Measurements from ENCODE around the gene RNF220. TPM values are rescaled to one million over a fixed set of nuclear protein-coding genes. Genes with fewer than 3 reads are reported as not detected.

Gene RNF220
- total and polyA plus RNA-seq, 2 of the 13 experiments (the other 11 are each of a cell fraction or from before 2014, with no cell fraction given): 48.2 to 72.1 TPM

DNA sequence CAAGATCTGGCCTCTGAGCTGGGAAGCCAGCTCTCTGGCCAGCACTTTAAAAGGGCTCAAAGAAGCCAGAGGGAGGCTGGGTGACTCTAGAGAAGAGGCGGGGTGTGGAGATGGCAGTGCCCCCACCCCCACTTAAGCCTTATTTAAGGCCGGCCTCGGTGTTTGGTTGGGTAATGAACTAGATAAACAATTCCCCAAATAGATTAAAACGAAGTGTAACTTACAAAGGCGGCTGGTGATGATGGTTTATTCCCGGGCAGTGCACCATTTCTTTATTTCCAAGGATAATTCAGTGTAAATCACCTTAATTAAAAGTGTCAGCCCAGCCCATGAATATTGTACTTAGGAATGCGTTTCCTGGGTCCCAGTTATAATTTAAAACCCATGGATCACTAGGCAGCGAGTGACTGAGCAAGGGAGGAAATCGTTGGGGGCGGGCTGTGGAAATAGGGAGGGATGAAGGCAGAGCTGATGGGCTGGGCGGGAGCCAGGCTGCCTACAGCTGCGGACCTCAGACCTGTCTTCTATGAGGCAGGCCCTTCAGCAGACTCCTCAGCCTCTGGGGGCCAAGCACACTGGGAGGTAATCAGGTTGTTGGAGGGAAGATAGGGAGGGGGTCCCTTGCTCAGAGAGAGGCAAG lies 214.3 kb downstream of the RNF220 start:
- H3K79me2 ChIP-seq (ENCODE audit: insufficient read depth, low read length): no peaks in the 10 kb centered on the region
- intact Hi-C loops (cut with micrococcal nuclease; ENCODE audit: unreplicated experiment): no loop called here
- H3K27ac ChIP-seq (ENCODE audit: extremely low read length, insufficient read depth, low read length): no peak overlapping the region
- peaks cover 15% of the 10 kb centered on the region; the same call in 1 of the 2 replicates for H3K4me1 ChIP-seq (ENCODE audit: insufficient read depth, low read length)
- in situ Hi-C loops (cut with HindIII; ENCODE audit: extremely low pct_ligation_motif_present, low pct_unique_long_range_greater_than_20kb): no loop called here
- no peak overlapping the region for H3K9ac ChIP-seq (ENCODE audit: insufficient read depth, low read depth, low read length)
- peaks cover 0 to 11% of the 10 kb centered on the region in 2 experiments; a peak in 2 of 5 replicates for H3K36me3 ChIP-seq (replicated peaks in 1 of 2; ENCODE audit: control insufficient read depth in 1 of 2, insufficient read depth in 2 of 2, low read length in 2 of 2)
- FAIRE-seq (no peak), ATAC-seq (no peak), DNase-seq (ENCODE audit: low spot score) (no peak)
- BruUV-seq (replicated peaks): no TSS peak
- H4K20me1 ChIP-seq (ENCODE audit: insufficient read depth, low read length): no peaks in the 10 kb centered on the region
- H3K27me3 ChIP-seq (ENCODE audit: control insufficient read depth in 1 of 2, insufficient read depth in 2 of 2, low read length in 2 of 2): peaks cover 0 to 31% of the 10 kb centered on the region in 2 experiments; a peak in 2 of 5 replicates
- TF ChIP-seq KAT8 (CRISPR knock-in tag; IDR thresholded peaks at IDR 0.05) (no peak), ZMAT3 (CRISPR knock-in tag; conservative IDR thresholded peaks at IDR 0.05) (no peak), JDP2 (CRISPR knock-in tag; IDR thresholded peaks at IDR 0.05; ENCODE audit: borderline replicate concordance) (no peak), HDAC6 (IDR thresholded peaks at IDR 0.05; ENCODE audit: low read depth, low read length) (no peak)
- CTCF ChIA-PET (ENCODE audit: low intra/inter-chr PET ratio, low total read pairs): no interaction called here
- no peak overlapping the region for H3K4me2 ChIP-seq (ENCODE audit: low read depth, low read length)
- no peak overlapping the region for H3K4me3 ChIP-seq (replicated peaks in 1 of 3; ENCODE audit: insufficient read depth in 1 of 3, low read depth in 2 of 3, low read length in 3 of 3)
- H3K9me3 ChIP-seq (ENCODE audit: low read length): no peaks in the 10 kb centered on the region
- H2AFZ ChIP-seq (ENCODE audit: low read length): no peak overlapping the region
- POLR2A ChIA-PET: interaction anchor here (3.4 kb wide), 1 partner anchor 12 kb away, joined by 18 read pairs; no protein-coding TSS in a partner anchor
- 55% methylated on average over 12 of the region's 12 CpGs for WGBS (ENCODE audit: low lambda C conversion rate)

DNA sequence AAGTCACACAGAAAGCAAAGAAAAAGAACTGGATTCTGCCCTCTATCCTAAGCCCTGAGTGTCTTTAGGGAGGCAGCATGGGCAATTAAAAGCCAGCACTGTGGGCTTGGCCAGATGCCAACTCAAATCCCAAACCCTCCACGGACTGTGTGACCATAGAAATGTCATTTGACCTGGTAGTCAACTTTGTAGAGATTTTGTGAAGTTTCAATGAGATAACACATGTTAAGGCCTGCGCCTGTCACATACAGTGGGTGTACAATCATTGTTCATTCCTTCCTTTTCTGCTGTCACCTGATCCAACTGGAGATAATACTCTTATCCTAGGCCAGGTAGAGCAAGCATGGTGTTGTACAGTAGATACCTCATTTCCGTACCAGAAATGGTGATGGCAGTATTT lies 215.0 kb downstream of the RNF220 start:
- no peak for DNase-seq (ENCODE audit: low spot score)
- Histone ChIP-seq H3K4me2 (ENCODE audit: low read depth, low read length) (no peak overlapping the region), H4K20me1 (ENCODE audit: insufficient read depth, low read length) (no peaks in the 10 kb centered on the region), H3K4me1 (ENCODE audit: insufficient read depth, low read length) (peaks cover 15% of the 10 kb centered on the region; the same call in 1 of the 2 replicates), H2AFZ (ENCODE audit: low read length) (no peak overlapping the region), H3K27me3 (ENCODE audit: control insufficient read depth in 1 of 2, insufficient read depth in 2 of 2, low read length in 2 of 2) (peaks cover 0 to 32% of the 10 kb centered on the region in 2 experiments; a peak in 2 of 5 replicates), H3K36me3 (replicated peaks in 1 of 2; ENCODE audit: control insufficient read depth in 1 of 2, insufficient read depth in 2 of 2, low read length in 2 of 2) (peaks cover 0 to 11% of the 10 kb centered on the region in 2 experiments; a peak in 2 of 5 replicates), H3K79me2 (ENCODE audit: insufficient read depth, low read length) (no peaks in the 10 kb centered on the region), H3K27ac (ENCODE audit: extremely low read length, insufficient read depth, low read length) (no peak overlapping the region), H3K9ac (ENCODE audit: insufficient read depth, low read depth, low read length) (no peak overlapping the region), H3K4me3 (replicated peaks in 1 of 3; ENCODE audit: insufficient read depth in 1 of 3, low read depth in 2 of 3, low read length in 3 of 3) (no peak overlapping the region), H3K9me3 (ENCODE audit: low read length) (no peaks in the 10 kb centered on the region)
- intact Hi-C loops (cut with micrococcal nuclease; ENCODE audit: unreplicated experiment): no loop called here
- WGBS (ENCODE audit: low lambda C conversion rate): 71% methylated on average over 3 of the region's 3 CpGs
- FAIRE-seq: no peak
- in situ Hi-C loops (cut with HindIII; ENCODE audit: extremely low pct_ligation_motif_present, low pct_unique_long_range_greater_than_20kb): no loop called here
- ATAC-seq: no peak
- ChIA-PET POLR2A (interaction anchor here (3.4 kb wide), 1 partner anchor 12 kb away, joined by 18 read pairs; no protein-coding TSS in a partner anchor), CTCF (ENCODE audit: low intra/inter-chr PET ratio, low total read pairs) (no interaction called here)
- BruUV-seq (replicated peaks): no TSS peak
- no peak for TF ChIP-seq NAIF1 (CRISPR knock-in tag; IDR thresholded peaks at IDR 0.05; ENCODE audit: borderline replicate concordance)
- no peak for TF ChIP-seq GTF2F1 (IDR thresholded peaks at IDR 0.05; ENCODE audit: low read length)
- TF ChIP-seq, protein P1, sequence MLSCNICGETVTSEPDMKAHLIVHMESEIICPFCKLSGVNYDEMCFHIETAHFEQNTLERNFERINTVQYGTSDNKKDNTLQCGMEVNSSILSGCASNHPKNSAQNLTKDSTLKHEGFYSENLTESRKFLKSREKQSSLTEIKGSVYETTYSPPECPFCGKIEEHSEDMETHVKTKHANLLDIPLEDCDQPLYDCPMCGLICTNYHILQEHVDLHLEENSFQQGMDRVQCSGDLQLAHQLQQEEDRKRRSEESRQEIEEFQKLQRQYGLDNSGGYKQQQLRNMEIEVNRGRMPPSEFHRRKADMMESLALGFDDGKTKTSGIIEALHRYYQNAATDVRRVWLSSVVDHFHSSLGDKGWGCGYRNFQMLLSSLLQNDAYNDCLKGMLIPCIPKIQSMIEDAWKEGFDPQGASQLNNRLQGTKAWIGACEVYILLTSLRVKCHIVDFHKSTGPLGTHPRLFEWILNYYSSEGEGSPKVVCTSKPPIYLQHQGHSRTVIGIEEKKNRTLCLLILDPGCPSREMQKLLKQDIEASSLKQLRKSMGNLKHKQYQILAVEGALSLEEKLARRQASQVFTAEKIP (CRISPR knock-in tag; IDR thresholded peaks at IDR 0.05; ENCODE audit: borderline replicate concordance): no peak
- no peak for TF ChIP-seq RFX5 (IDR thresholded peaks at IDR 0.05; ENCODE audit: low read depth, low read length)
- TF ChIP-seq, protein P2, sequence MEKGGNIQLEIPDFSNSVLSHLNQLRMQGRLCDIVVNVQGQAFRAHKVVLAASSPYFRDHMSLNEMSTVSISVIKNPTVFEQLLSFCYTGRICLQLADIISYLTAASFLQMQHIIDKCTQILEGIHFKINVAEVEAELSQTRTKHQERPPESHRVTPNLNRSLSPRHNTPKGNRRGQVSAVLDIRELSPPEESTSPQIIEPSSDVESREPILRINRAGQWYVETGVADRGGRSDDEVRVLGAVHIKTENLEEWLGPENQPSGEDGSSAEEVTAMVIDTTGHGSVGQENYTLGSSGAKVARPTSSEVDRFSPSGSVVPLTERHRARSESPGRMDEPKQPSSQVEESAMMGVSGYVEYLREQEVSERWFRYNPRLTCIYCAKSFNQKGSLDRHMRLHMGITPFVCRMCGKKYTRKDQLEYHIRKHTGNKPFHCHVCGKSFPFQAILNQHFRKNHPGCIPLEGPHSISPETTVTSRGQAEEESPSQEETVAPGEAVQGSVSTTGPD (CRISPR knock-in tag; IDR thresholded peaks at IDR 0.05): no peak
- no peak for TF ChIP-seq ZNF761 (CRISPR knock-in tag; conservative IDR thresholded peaks at IDR 0.05)
